H1 (cell line): ENCODE data around the gene SCNM1. TPM values are rescaled to one million over a fixed set of nuclear protein-coding genes. Genes with fewer than 3 reads are reported as not detected.

Experiments
- BRCA1 ChIP-seq: IDR thresholded peaks from 2 replicates; pipeline ENCODE4 v1.6.1; 2012; ENCODE audit warnings: low read depth, low read length, improper control_type of control experiment
- CBX8 ChIP-seq: fragments of 300-800, 300-1000 bp; sonication (generic); IDR thresholded peaks from 2 replicates; pipeline ENCODE4 v1.7.1; 2016; ENCODE audit warnings: low read depth, low read length, borderline replicate concordance
- HDAC2 ChIP-seq, 2 experiments: fragments of 300-600 bp in 1 of 2; sonication (generic) in 1 of 2; IDR thresholded peaks; 2 replicates each; pipeline ENCODE4 v1.6.1; 2011 to 2012; ENCODE audit warnings: low read depth in 2 of 2, low read length in 2 of 2, mild to moderate bottlenecking in 2 of 2, moderate library complexity in 2 of 2, borderline replicate concordance in 1 of 2, inconsistent platforms in 1 of 2
- SAP30 ChIP-seq: fragments of 300-600 bp; sonication (generic); IDR thresholded peaks from 2 replicates; pipeline ENCODE4 v1.7.1; 2012; ENCODE audit warnings: low read length, moderate library complexity, mild to moderate bottlenecking, inconsistent platforms; ENCODE audit not compliant: insufficient read depth, insufficient replicate concordance
- ZNF274 ChIP-seq: IDR thresholded peaks from 2 replicates; pipeline ENCODE4 v1.7.0; 2012; ENCODE audit warnings: low read length, borderline replicate concordance; ENCODE audit errors: extremely low read depth
- polyA plus RNA-seq, 7 experiments: library from polyadenylated mRNA; depleted of rRNA in 3 of 7; stranded (reverse) in 5 of 7; unstranded in 2 of 7; fragments of >200 nt in 5 of 7; fragments of 200-250 nt in 2 of 7; gene quantifications; 1 replicate in 5 of 7; 2 replicates in 1 of 7; 4 replicates in 1 of 7; pipeline versions ENCODE4 v1.2.1 to v1.2.3, GENCODE V29; 2011 to 2013; ENCODE audit warnings: missing spikeins in 2 of 7, mixed read lengths in 2 of 7
- total RNA-seq: library from RNA; stranded (reverse); fragmentation: NEBNext Ultra II Directional; extraction: Animal tissue kit (Norgen Biotek cat#: 25700); gene quantifications from 2 replicates; pipeline ENCODE4 v1.2.1, GENCODE V29; 2021

The SCNM1 gene
- total and polyA plus RNA-seq, 2 of the 8 experiments (the other 6 are each of a cell fraction or from before 2014, with no cell fraction given): 13.6 to 46.2 TPM

DNA sequence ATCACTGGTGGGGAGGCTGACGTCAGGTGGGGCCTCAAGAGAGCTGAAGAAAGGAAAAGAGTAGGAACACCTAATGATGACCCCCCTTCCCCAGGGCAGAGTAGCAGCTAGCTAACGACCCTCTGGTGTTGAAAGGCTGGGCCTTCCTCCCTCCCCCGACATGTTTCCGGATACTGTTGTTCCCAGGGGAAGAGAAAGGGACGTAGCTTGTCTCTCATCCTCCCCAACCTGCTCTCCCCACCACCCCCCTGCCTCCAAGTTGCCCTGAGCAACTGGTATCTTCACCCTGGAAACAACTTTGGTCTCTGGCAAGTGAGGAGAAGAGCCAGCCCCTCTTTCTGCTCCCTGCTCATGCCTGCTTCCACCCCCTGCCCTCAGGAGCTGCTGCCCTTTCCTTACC is 22.0 kb upstream of the SCNM1 start (continued):
- TF ChIP-seq HDAC2 (IDR thresholded peaks at IDR 0.05; ENCODE audit: borderline replicate concordance in 1 of 2, low read depth in 2 of 2, low read length in 2 of 2) (no peak), ZNF274 (no peak), SAP30 (no peak), BRCA1 (no peak), CBX8 (no peak)
